HG02623 (cell line): Measurements from ENCODE around the gene FIBP.

Source experiments
- ATAC-seq: cut with Tn5 transposase; IDR thresholded peaks from one replicate; pipeline ENCODE4 v1.9.1; 2021; ENCODE audit warnings: moderate library complexity; ENCODE audit not compliant: unreplicated experiment

FIBP gene

DNA sequence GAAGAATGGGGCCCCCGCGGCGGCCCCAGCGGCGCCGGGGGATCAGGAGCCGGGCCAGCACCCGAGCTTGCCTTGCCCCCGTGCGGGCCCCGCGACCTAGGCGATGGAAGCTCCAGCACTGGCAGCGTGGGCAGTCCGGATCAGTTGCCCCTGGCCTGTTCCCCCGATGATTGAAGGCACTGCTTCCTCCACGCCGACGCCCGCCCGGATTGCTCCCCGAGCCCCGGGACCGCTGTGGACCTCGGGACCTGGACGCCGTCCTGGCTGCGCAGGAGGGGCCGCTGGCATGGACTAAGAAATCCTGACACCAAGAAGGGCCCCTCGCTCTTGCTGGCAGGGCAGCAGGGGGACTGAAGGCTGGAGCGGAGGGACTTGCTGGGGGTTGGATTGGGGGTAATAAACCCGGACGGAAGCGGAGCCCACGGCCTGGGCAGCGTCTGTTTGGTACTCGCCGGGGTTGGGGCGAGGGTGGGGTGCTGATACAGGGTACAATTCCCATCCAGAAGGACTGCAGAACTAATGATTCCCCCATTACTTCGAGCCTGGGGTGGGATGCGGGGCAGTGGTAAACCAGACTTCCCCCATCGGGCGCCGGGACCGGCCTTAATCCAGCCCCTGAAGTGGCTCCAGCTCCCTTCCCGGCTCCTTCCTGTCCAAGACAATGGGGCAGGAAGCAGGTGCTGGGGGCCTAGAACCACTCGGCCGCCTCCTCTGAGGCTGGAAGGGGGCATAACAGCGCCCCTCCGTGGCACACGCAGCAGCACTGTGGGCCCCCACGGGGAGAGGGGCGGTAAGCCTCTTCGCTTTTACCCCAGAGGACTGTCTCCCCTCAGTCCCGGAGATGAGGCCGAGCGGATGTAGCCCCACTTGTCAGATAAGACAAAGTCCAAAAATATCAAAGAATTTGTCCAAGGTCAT lies 3.2 kb upstream of the FIBP start:
- ATAC-seq: no peak

GRCh38 chr11:65890324-65891218 lies 2.3 kb upstream of the FIBP start, which contains the start of gene CCDC85B:
CCDC85B (plus strand) TSS chr11:65890673; CDS start chr11:65890784, 111 bp downstream.
- peak; percentile 57 for ATAC-seq

GRCh38 chr11:65887723-65888162 lies 528 bp downstream of the FIBP start:
- no peak for ATAC-seq

GRCh38 chr11:65886826-65887722 lies 1.2 kb downstream of the FIBP start:
- ATAC-seq: no peak

- no peak for ATAC-seq
These were observed 2.3 kb downstream of the FIBP start for GRCh38 chr11:65885808-65886536.

GRCh38 chr11:65885231-65885630 lies 3.0 kb downstream of the FIBP start:
- no peak for ATAC-seq

GRCh38 chr11:65884716-65885092 lies 3.6 kb downstream of the FIBP start:
- no peak for ATAC-seq

GRCh38 chr11:65883786-65884715 lies 4.2 kb downstream of the FIBP start:
- no peak for ATAC-seq

- no peak for ATAC-seq
These were observed 5.1 kb downstream of the FIBP start for GRCh38 chr11:65883058-65883761.

DNA sequence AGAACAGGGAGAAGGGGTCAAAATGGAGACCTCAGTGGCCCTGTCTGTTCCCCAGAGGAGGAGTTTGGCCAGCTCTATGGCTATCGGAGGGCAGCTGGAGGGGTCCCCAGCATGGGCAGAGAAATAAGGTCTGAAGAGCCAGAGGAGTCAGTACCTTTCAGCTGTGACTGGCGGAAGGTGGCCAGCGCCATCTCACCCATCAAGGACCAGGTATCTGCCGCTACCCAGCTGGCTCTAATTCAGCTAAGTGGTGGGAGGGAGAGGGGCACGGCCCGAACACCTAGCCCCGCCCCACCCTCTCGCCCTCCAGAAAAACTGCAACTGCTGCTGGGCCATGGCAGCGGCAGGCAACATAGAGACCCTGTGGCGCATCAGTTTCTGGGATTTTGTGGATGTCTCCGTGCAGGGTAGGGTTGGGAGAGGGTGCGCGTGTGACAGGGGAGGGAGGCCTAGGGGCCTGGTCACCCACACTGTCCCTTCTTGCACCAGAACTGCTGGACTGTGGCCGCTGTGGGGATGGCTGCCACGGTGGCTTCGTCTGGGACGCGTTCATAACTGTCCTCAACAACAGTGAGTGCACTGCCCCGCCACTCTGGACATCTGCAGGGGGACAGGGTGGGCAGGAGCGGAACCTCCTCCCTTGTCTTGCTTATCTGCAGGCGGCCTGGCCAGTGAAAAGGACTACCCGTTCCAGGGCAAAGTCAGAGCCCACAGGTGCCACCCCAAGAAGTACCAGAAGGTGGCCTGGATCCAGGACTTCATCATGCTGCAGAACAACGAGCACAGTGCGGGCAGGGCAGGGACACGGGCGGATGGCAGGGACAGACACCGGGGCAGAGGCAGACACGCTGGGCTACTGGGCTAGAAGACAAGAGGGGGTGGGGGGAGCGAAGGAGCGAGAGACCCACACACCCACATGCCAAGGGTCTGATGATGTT lies 5.9 kb downstream of the FIBP start:
- no peak for ATAC-seq

- no peak for ATAC-seq
These were observed 7.3 kb downstream of the FIBP start for GRCh38 chr11:65880844-65881421.

- no peak for ATAC-seq
These were observed 8.2 kb downstream of the FIBP start for GRCh38 chr11:65880027-65880426.

DNA sequence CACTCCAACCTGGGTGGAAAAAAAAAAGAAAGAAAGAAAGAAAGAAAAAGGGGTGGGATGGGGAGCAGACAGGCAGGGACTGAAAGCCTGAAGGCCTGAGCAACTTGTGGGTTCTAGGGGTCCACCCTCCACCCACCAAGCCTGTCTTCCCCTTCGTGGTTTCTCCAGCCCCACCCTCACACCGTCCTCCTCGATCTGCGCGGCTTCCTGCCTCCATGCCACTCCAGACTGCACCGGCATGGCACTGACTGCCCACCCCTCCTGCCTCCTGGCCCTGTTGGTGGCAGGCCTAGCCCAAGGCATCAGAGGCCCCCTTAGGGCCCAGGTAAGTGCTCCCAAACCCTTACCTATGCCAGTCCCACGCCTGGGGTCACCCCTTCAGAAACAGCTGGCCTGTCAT lies 8.7 kb downstream of the FIBP start, which contains the start of gene CTSW:
Gene CTSW, plus strand, starts transcription at position 221 of the 400 bp plus-strand sequence. Its CDS starts 18 bp downstream, at position 239.
- no peak for ATAC-seq

DNA sequence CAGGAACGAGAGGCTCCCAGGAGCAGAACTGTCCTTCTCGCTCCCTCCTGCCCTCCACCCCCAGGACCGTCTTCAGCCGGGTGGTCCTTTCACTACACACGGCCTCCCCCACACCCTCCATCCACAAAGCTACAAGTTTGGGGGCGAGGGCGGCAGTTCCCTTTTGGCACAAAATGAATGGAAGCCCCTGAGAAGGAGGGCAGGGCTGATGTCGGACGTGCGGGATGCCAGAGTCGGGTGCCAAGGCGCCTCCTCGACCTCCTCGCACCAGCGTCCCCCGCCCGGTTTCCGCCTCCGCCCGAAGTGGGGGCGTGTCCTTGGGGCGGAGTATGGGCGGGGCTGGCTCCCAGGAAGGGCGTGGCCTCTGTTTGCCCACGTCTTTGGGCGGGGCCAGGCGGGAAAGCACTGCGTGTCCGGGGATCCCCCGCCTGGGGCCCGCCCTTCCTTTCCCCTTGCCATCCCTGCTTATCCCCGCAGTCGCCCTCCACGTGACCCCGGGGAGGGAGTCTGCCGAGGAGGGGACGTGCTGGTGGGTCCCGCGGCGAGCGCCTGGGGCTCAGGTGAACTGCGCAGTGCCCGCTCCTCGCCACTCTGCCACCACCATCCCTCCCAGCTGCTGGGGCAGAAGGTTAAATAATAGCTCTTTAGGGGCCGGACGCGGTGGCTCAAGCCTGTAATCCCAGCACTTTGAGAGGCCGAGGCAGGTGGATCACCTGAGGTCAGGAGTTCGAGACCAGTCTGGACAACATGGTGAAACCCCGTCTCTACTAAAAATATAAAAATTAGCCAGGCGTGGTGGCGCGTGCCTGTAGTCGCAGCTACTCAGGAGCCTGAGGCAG lies 14.7 kb downstream of the FIBP start:
- peak; percentile 77 for ATAC-seq

DNA sequence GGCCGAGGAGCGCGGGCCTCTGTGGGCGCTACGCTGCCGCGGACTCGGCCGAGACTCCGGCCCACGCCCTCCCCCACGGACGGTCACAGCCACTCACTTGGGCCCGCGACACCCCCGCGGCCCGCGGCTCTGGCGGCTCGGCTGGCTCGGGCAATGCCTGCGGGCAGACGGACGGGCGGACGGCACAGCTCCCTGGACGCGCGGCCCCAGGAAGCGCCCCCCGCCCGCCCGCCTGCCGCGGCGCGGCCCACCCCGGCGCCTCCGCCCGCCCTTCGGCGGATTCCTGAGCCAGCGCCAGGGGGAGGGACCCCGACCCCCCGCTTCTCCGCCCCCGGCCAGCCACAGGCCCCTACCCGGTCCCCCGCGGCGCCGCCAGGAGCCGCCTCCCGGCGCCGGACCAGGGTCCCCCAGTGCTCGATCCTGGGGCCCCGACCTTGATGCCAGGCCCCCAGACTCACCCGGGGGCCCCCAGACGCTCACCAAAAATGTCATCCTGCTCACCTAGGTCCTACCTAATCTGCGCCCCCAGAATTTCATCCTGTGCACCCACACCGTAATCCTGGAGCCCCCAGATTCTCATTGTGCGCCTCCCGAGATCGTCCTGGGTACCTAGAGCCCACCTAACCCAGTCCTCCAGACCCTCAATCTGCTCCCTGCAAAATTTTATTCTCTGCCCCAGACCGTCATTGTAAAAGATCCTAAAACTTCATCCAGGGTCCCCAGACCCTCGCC lies 15.5 kb downstream of the FIBP start, which contains the start of gene EFEMP2:
Gene EFEMP2, minus strand, starts transcription at position 215 of the 732 bp plus-strand sequence. CDS start 446 bp downstream, outside the sequence.
- no peak for ATAC-seq
